GM12865 (cell line): ENCODE data around the gene OSER1.

Source experiments
- DNase-seq: peaks from one replicate; pipeline ENCODE4 v3.0.0; 2010; ENCODE audit warnings: low read depth
- H3K4me3 ChIP-seq: 2 replicates; pipeline ENCODE4 v1.5.1; 2011; ENCODE audit warnings: mild to moderate bottlenecking, low read depth, low read length, control low read depth
- CTCF ChIP-seq: IDR thresholded peaks from 2 replicates; pipeline ENCODE4 v1.5.1; 2011; ENCODE audit warnings: low read length, control low read depth, low read depth, inconsistent platforms; ENCODE audit not compliant: insufficient read depth; ENCODE audit errors: missing control alignments

OSER1 gene

GRCh38 chr20:44210406-44211176, at the start of gene OSER1:
TSS of gene OSER1 (minus strand) at chr20:44210771. CDS start at chr20:44206957, 3,814 bp downstream.
- H3K4me3 ChIP-seq, result peak within 1 kb of the TSS; percentile 85
- no peak for TF ChIP-seq CTCF
- peak; percentile 98 for DNase-seq

- TF ChIP-seq CTCF, result no peak
- H3K4me3 ChIP-seq, result no peak overlapping the region
Observed at GRCh38 chr20:44258226-44258890, 47.8 kb upstream of the OSER1 start.

GRCh38 chr20:44256961-44257360, 46.4 kb upstream of the OSER1 start:
- H3K4me3 ChIP-seq, result no peak overlapping the region
- no peak for DNase-seq
- TF ChIP-seq CTCF, result no peak

More at GRCh38 chr20:44258226-44258890, 47.8 kb upstream of the OSER1 start:
- DNase-seq, result no peak

GRCh38 chr20:44255942-44256341, 45.4 kb upstream of the OSER1 start:
- DNase-seq, result no peak
- no peak overlapping the region for H3K4me3 ChIP-seq
- no peak for TF ChIP-seq CTCF

- TF ChIP-seq CTCF, result no peak
- DNase-seq, result no peak
Observed at GRCh38 chr20:44254073-44254472, 43.5 kb upstream of the OSER1 start.

GRCh38 chr20:44253528-44253927, 43.0 kb upstream of the OSER1 start:
- DNase-seq, result no peak
- no peak for TF ChIP-seq CTCF

More at GRCh38 chr20:44254073-44254472, 43.5 kb upstream of the OSER1 start:
- H3K4me3 ChIP-seq, result no peak overlapping the region

More at GRCh38 chr20:44253528-44253927, 43.0 kb upstream of the OSER1 start:
- no peak overlapping the region for H3K4me3 ChIP-seq
